Neural progenitor cell (in vitro differentiated cells): Measurements from ENCODE around the gene PEX12. TPM values are rescaled to one million over a fixed set of nuclear protein-coding genes. Genes with fewer than 3 reads are reported as not detected.

Experiments
- DNase-seq: peaks from one replicate; pipeline ENCODE4 v3.0.0-alpha.2; 2016; ENCODE audit warnings: low spot score
- H2AFZ ChIP-seq: fragments of 200-600 bp; sonication (generic); replicated peaks from 2 replicates; pipeline ENCODE4 v1.6.1; 2016; ENCODE audit warnings: antibody characterized with exemption
- H3F3A ChIP-seq: fragments of 200-600 bp; sonication (generic); 2 replicates; pipeline ENCODE4 v1.6.1; 2016; ENCODE audit warnings: antibody characterized with exemption, low read depth
- H3K27ac ChIP-seq: fragments of 200-600 bp; sonication (generic); 2 replicates; pipeline ENCODE4 v1.5.1; 2016; ENCODE audit warnings: mild to moderate bottlenecking
- H3K27me3 ChIP-seq: fragments of 200-600 bp; sonication (generic); 2 replicates; pipeline ENCODE4 v1.6.1; 2016; ENCODE audit warnings: mild to moderate bottlenecking, moderate library complexity
- H3K36me3 ChIP-seq: fragments of 200-600 bp; sonication (generic); 2 replicates; pipeline ENCODE4 v1.5.1; 2016
- H3K4me1 ChIP-seq: fragments of 200-600 bp; sonication (generic); 2 replicates; pipeline ENCODE4 v1.6.1; 2016; ENCODE audit warnings: mixed run types
- H3K4me2 ChIP-seq: fragments of 200-600 bp; sonication (generic); 2 replicates; pipeline ENCODE4 v1.6.1; 2016
- H3K4me3 ChIP-seq: fragments of 200-600 bp; sonication (generic); 2 replicates; pipeline ENCODE4 v1.5.1; 2016
- H3K79me2 ChIP-seq: fragments of 200-600 bp; sonication (generic); 2 replicates; pipeline ENCODE4 v1.6.1; 2016; ENCODE audit warnings: low read depth
- H3K9ac ChIP-seq: fragments of 200-600 bp; sonication (generic); 2 replicates; pipeline ENCODE4 v1.6.1; 2016
- H3K9me3 ChIP-seq: fragments of 200-600 bp; sonication (generic); 2 replicates; pipeline ENCODE4 v1.5.1; 2016; ENCODE audit warnings: low read depth
- H4K20me1 ChIP-seq: fragments of 200-600 bp; sonication (generic); 2 replicates; pipeline ENCODE4 v1.6.1; 2016; ENCODE audit warnings: low read depth
- H3K27ac Mint-ChIP-seq: 3 replicates; pipeline ENCODE4 v1.8.0; 2021; ENCODE audit warnings: mixed read lengths
- H3K27me3 Mint-ChIP-seq: 2 replicates; pipeline ENCODE4 v1.8.0; 2022; ENCODE audit warnings: low read depth, mild to moderate bottlenecking, inconsistent platforms, moderate library complexity, mixed read lengths; ENCODE audit not compliant: insufficient read depth
- H3K36me3 Mint-ChIP-seq: 3 replicates; pipeline ENCODE4 v1.8.0; 2021; ENCODE audit warnings: mixed read lengths
- H3K4me1 Mint-ChIP-seq: 3 replicates; pipeline ENCODE4 v1.8.0; 2021; ENCODE audit warnings: mixed read lengths
- H3K4me3 Mint-ChIP-seq: 3 replicates; pipeline ENCODE4 v1.8.0; 2021; ENCODE audit warnings: mild to moderate bottlenecking, moderate library complexity, mixed read lengths
- H3K9me3 Mint-ChIP-seq: 3 replicates; pipeline ENCODE4 v1.8.0; 2020; ENCODE audit warnings: mixed read lengths
- CTCF ChIP-seq: fragments of 200-600 bp; sonication (generic); IDR thresholded peaks from 2 replicates; pipeline ENCODE4 v1.5.1; 2017; ENCODE audit warnings: antibody characterized with exemption, mild to moderate bottlenecking
- EZH2 ChIP-seq: fragments of 200-600 bp; sonication (generic); IDR thresholded peaks from 2 replicates; pipeline ENCODE4 v1.6.1; 2017; ENCODE audit warnings: antibody characterized with exemption, mild to moderate bottlenecking, moderate library complexity
- EZH2phosphoT487 ChIP-seq: fragments of 200-600 bp; sonication (generic); IDR thresholded peaks from 2 replicates; pipeline ENCODE4 v1.6.1; 2017; ENCODE audit warnings: antibody characterized with exemption
- total RNA-seq: library from RNA; depleted of rRNA; stranded (reverse); fragments of >200 nt; gene quantifications from 2 replicates; pipeline ENCODE4 v1.2.3, GENCODE V29; 2015; ENCODE audit warnings: low replicate concordance

The PEX12 gene
- total RNA-seq, 1 donor from 2014 or later: 7.0 TPM

- peaks cover 54% of the 10 kb centered on the region for H3K27me3 ChIP-seq
- H3K27me3 Mint-ChIP-seq: peaks cover 6% of the 10 kb centered on the region
- no peak overlapping the region for H3K9ac ChIP-seq
- H3K4me3 ChIP-seq: no peak overlapping the region
- H3K9me3 ChIP-seq: no peaks in the 10 kb centered on the region
- no peaks in the 10 kb centered on the region for H3K4me1 Mint-ChIP-seq
- H4K20me1 ChIP-seq: no peaks in the 10 kb centered on the region
- H3K4me1 ChIP-seq: no peaks in the 10 kb centered on the region
- H3K9me3 Mint-ChIP-seq: no peaks in the 10 kb centered on the region
- no peaks in the 10 kb centered on the region for H3K36me3 Mint-ChIP-seq
- no peaks in the 10 kb centered on the region for H3K36me3 ChIP-seq
- no peak overlapping the region for H3K27ac Mint-ChIP-seq
- no peak overlapping the region for H3K4me3 Mint-ChIP-seq
- H3K27ac ChIP-seq: no peak overlapping the region
- H3K4me2 ChIP-seq: no peak overlapping the region
- H3K79me2 ChIP-seq: no peaks in the 10 kb centered on the region
- no peaks in the 10 kb centered on the region for H3F3A ChIP-seq
- DNase-seq: no peak
- H2AFZ ChIP-seq: no peak overlapping the region
- TF ChIP-seq EZH2: no peak
- no peak for TF ChIP-seq CTCF
- no peak for TF ChIP-seq EZH2phosphoT487
Measured at GRCh38 chr17:35548208-35548810, 30.1 kb downstream of the PEX12 start.

- Histone ChIP-seq H3K4me3 (no peak overlapping the region), H3K36me3 (no peaks in the 10 kb centered on the region), H4K20me1 (no peaks in the 10 kb centered on the region), H3K9ac (no peak overlapping the region), H3K4me2 (no peak overlapping the region), H3K27ac (no peak overlapping the region), H3K9me3 (no peaks in the 10 kb centered on the region), H2AFZ (no peak overlapping the region), H3K79me2 (no peaks in the 10 kb centered on the region), H3F3A (no peaks in the 10 kb centered on the region), H3K4me1 (no peaks in the 10 kb centered on the region), H3K27me3 (peaks cover 54% of the 10 kb centered on the region)
- Mint-ChIP-seq H3K27me3 (peaks cover 6% of the 10 kb centered on the region), H3K9me3 (no peaks in the 10 kb centered on the region), H3K36me3 (no peaks in the 10 kb centered on the region), H3K4me3 (no peak overlapping the region), H3K27ac (no peak overlapping the region), H3K4me1 (no peaks in the 10 kb centered on the region)
- TF ChIP-seq CTCF: no peak
- TF ChIP-seq EZH2phosphoT487: no peak
- no peak for TF ChIP-seq EZH2
- no peak for DNase-seq
Measured at GRCh38 chr17:35546487-35546886, 31.9 kb downstream of the PEX12 start.

- H3K9me3 ChIP-seq: no peaks in the 10 kb centered on the region
- Mint-ChIP-seq H3K36me3 (no peaks in the 10 kb centered on the region), H3K4me3 (no peak overlapping the region), H3K27me3 (peaks cover 6% of the 10 kb centered on the region), H3K4me1 (no peaks in the 10 kb centered on the region), H3K9me3 (no peaks in the 10 kb centered on the region), H3K27ac (no peak overlapping the region)
- no peaks in the 10 kb centered on the region for H4K20me1 ChIP-seq
- no peak overlapping the region for H3K9ac ChIP-seq
- H3K4me2 ChIP-seq: no peak overlapping the region
- H2AFZ ChIP-seq: no peak overlapping the region
- H3K4me1 ChIP-seq: no peaks in the 10 kb centered on the region
- TF ChIP-seq EZH2 (no peak), CTCF (no peak), EZH2phosphoT487 (no peak)
- H3K27me3 ChIP-seq: peaks cover 66% of the 10 kb centered on the region
- no peak for DNase-seq
- no peak overlapping the region for H3K4me3 ChIP-seq
- H3F3A ChIP-seq: no peaks in the 10 kb centered on the region
- no peaks in the 10 kb centered on the region for H3K79me2 ChIP-seq
- no peaks in the 10 kb centered on the region for H3K36me3 ChIP-seq
- no peak overlapping the region for H3K27ac ChIP-seq
Measured at GRCh38 chr17:35545150-35545549, 33.2 kb downstream of the PEX12 start.
